HepG2 (cell line): Measurements from ENCODE around the gene ZNF687. TPM values are rescaled to one million over a fixed set of nuclear protein-coding genes. Genes with fewer than 3 reads are reported as not detected.

Experiments
- ATAC-seq: fragments of 200-7000 bp; cut with Tn5 transposase; 3 replicates; pipeline ENCODE4 v1.9.1; 2020; ENCODE audit warnings: mild to moderate bottlenecking, moderate library complexity
- BruUV-seq: library from RNA; stranded (reverse); fragments of 400-500 nt; replicated peaks from 2 replicates; lab custom pipeline; 2021; lab: Mats Ljungman, UMichigan
- CTCF ChIA-PET: fragments of 300-600 bp; formaldehyde crosslinking; extraction: SDS; loops from one replicate; lab custom pipeline; 2021; ENCODE audit warnings: low total read pairs, inconsistent platforms, low intra/inter-chr PET ratio; lab: Yijun Ruan, JAX
- POLR2A ChIA-PET: fragments of 350-600 bp; sonication (Branson Sonifier 250); formaldehyde crosslinking; loops from one replicate; lab custom pipeline; 2020; ENCODE audit warnings: antibody characterized with exemption, inconsistent platforms; lab: Yijun Ruan, JAX
- DNase-seq: peaks from one replicate; pipeline ENCODE4 v3.0.0-alpha.2; 2015; ENCODE audit warnings: low spot score
- FAIRE-seq: peaks from 3 replicates; lab custom pipeline; 2011; peaks lifted over from hg19 to GRCh38; lab: Jason Lieb, UNC
- H2AFZ ChIP-seq: one replicate; pipeline ENCODE4 v1.6.1; 2011; ENCODE audit warnings: low read length, inconsistent platforms
- H3K27ac ChIP-seq: fragments of 300-600 bp; 3 replicates; pipeline ENCODE4 v1.8.0; 2011; ENCODE audit warnings: mixed run types, mild to moderate bottlenecking, mixed read lengths, low read length, inconsistent platforms; ENCODE audit not compliant: insufficient read depth; ENCODE audit errors: extremely low read length
- H3K27me3 ChIP-seq, 2 experiments: fragments of 200-600 bp in 1 of 2; 2 replicates in 1 of 2; 3 replicates in 1 of 2; pipeline versions ENCODE4 v1.6.0 to v1.8.0; 2011; ENCODE audit warnings: low read length in 2 of 2, mild to moderate bottlenecking in 2 of 2, moderate library complexity in 2 of 2, inconsistent platforms in 1 of 2; ENCODE audit not compliant: insufficient read depth in 2 of 2, control insufficient read depth in 1 of 2
- H3K36me3 ChIP-seq, 2 experiments: fragments of 200-600 bp in 1 of 2; replicated peaks in 1 of 2; 2 replicates in 1 of 2; 3 replicates in 1 of 2; pipeline versions ENCODE4 v1.5.1 to v1.8.0; 2011; ENCODE audit warnings: low read length in 2 of 2, inconsistent platforms in 1 of 2; ENCODE audit not compliant: insufficient read depth in 2 of 2, control insufficient read depth in 1 of 2
- H3K4me1 ChIP-seq: 2 replicates; pipeline ENCODE4 v1.5.1; 2012; ENCODE audit warnings: low read length, inconsistent platforms; ENCODE audit not compliant: insufficient read depth
- H3K4me2 ChIP-seq: 2 replicates; pipeline ENCODE4 v1.6.0; 2011; ENCODE audit warnings: low read depth, low read length, inconsistent platforms
- H3K4me3 ChIP-seq, 3 experiments: fragments of 200-600 bp in 1 of 3; sonication (generic), shearing (Covaris generic) in 1 of 3; replicated peaks in 1 of 3; 2 replicates each; pipeline ENCODE4 v1.5.1; 2011 to 2016; ENCODE audit warnings: low read length in 3 of 3, inconsistent platforms in 2 of 3, low read depth in 2 of 3, mild to moderate bottlenecking in 2 of 3, control low read depth in 1 of 3, mixed read lengths in 1 of 3; ENCODE audit not compliant: insufficient read depth in 1 of 3
- H3K79me2 ChIP-seq: one replicate; pipeline ENCODE4 v1.6.1; 2011; ENCODE audit warnings: low read length, inconsistent platforms; ENCODE audit not compliant: insufficient read depth
- H3K9ac ChIP-seq: 2 replicates; pipeline ENCODE4 v1.6.0; 2011; ENCODE audit warnings: mild to moderate bottlenecking, low read depth, low read length, inconsistent platforms; ENCODE audit not compliant: insufficient read depth
- H3K9me3 ChIP-seq: 2 replicates; pipeline ENCODE4 v1.5.1; 2012; ENCODE audit warnings: mild to moderate bottlenecking, low read length
- H4K20me1 ChIP-seq: 2 replicates; pipeline ENCODE4 v1.6.0; 2011; ENCODE audit warnings: inconsistent platforms, mild to moderate bottlenecking, low read length, moderate library complexity; ENCODE audit not compliant: insufficient read depth
- MLLT10 ChIP-seq: sonication (generic); formaldehyde crosslinking; IDR thresholded peaks from 2 replicates; pipeline ENCODE4 v1.4.0; 2020; ENCODE audit warnings: missing genetic modification reagents
- SRY ChIP-seq: sonication (generic); formaldehyde crosslinking; IDR thresholded peaks from 2 replicates; pipeline ENCODE4 v1.8.0; 2022; ENCODE audit warnings: mild to moderate bottlenecking, missing genetic modification reagents
- WGBS: methylation state at CpG from one replicate; pipeline ENCODE4 v1.1.6; 2017; ENCODE audit warnings: low lambda C conversion rate; 5-methylcytosine and 5-hydroxymethylcytosine counted together
- in situ Hi-C: cut with HindIII; loops from 2 replicates; pipeline ENCODE4 v1.10.0; 2017; ENCODE audit warnings: low pct_unique_long_range_greater_than_20kb; ENCODE audit not compliant: extremely low pct_ligation_motif_present
- intact Hi-C: fragments of 100-400 bp; cut with micrococcal nuclease; formaldehyde crosslinking; loops from one replicate; pipeline ENCODE4 v1.10.0; 2022; ENCODE audit not compliant: unreplicated experiment
- polyA plus RNA-seq, 8 experiments: library from polyadenylated mRNA; depleted of rRNA in 3 of 8; stranded (reverse) in 7 of 8; unstranded in 1 of 8; fragments of >200 nt; fragmentation: Illumina TruSeq in 4 of 8; extraction: Trizol in 4 of 8; gene quantifications; 2 replicates each; pipeline versions ENCODE4 v1.2.1 to v1.2.3, GENCODE V29; 2011 to 2016; ENCODE audit warnings: low read depth in 4 of 8, missing spikeins in 1 of 8, mixed read lengths in 1 of 8; ENCODE audit not compliant: insufficient read depth in 1 of 8
- total RNA-seq, 5 experiments: library from RNA; depleted of rRNA; stranded (reverse); fragments of >200 nt; fragmentation: Illumina TruSeq; extraction: Trizol; gene quantifications; 2 replicates each; pipeline ENCODE4 v1.2.3, GENCODE V29; 2016; ENCODE audit warnings: low read depth in 1 of 5
- TF ChIP-seq, protein P1 (sequence below): sonication (generic); formaldehyde crosslinking; IDR thresholded peaks from 2 replicates; pipeline ENCODE4 v1.4.0; 2020; ENCODE audit warnings: missing genetic modification reagents, borderline replicate concordance
- TF ChIP-seq, protein P2 (sequence below): sonication (generic); formaldehyde crosslinking; IDR thresholded peaks from 2 replicates; pipeline ENCODE4 v1.8.0; 2022; ENCODE audit warnings: low read depth, missing genetic modification reagents

The ZNF687 gene
- total and polyA plus RNA-seq, 2 of the 13 experiments (the other 11 are each of a cell fraction or from before 2014, with no cell fraction given) = 14.1 to 16.5 TPM

GRCh38 chr1:151315565-151316235 is 33.6 kb downstream of the ZNF687 start:
- POLR2A ChIA-PET = no interaction called here
- in situ Hi-C loops = no loop called here
- BruUV-seq = TSS peak; percentile 38

More at GRCh38 chr1:151315565-151316235, 33.6 kb downstream of the ZNF687 start:
- Histone ChIP-seq H3K4me2 (no peak overlapping the region), H3K4me3 (no peak overlapping the region), H3K9me3 (no peaks in the 10 kb centered on the region), H3K9ac (no peak overlapping the region), H3K79me2 (no peaks in the 10 kb centered on the region), H2AFZ (no peak overlapping the region), H4K20me1 (no peaks in the 10 kb centered on the region), H3K27ac (no peak overlapping the region), H3K4me1 (peaks cover 17% of the 10 kb centered on the region), H3K36me3 (peaks cover 7 to 50% of the 10 kb centered on the region in 2 experiments), H3K27me3 (no peaks in the 10 kb centered on the region)
- 95% methylated on average over 17 of the region's 17 CpGs for WGBS
- FAIRE-seq (no peak), ATAC-seq (no peak), DNase-seq (no peak)
- intact Hi-C loops = no loop called here
- CTCF ChIA-PET = no interaction called here
- TF ChIP-seq MLLT10 (CRISPR knock-in tag) (no peak), SRY (CRISPR knock-in tag) (no peak)
- TF ChIP-seq, protein P1, sequence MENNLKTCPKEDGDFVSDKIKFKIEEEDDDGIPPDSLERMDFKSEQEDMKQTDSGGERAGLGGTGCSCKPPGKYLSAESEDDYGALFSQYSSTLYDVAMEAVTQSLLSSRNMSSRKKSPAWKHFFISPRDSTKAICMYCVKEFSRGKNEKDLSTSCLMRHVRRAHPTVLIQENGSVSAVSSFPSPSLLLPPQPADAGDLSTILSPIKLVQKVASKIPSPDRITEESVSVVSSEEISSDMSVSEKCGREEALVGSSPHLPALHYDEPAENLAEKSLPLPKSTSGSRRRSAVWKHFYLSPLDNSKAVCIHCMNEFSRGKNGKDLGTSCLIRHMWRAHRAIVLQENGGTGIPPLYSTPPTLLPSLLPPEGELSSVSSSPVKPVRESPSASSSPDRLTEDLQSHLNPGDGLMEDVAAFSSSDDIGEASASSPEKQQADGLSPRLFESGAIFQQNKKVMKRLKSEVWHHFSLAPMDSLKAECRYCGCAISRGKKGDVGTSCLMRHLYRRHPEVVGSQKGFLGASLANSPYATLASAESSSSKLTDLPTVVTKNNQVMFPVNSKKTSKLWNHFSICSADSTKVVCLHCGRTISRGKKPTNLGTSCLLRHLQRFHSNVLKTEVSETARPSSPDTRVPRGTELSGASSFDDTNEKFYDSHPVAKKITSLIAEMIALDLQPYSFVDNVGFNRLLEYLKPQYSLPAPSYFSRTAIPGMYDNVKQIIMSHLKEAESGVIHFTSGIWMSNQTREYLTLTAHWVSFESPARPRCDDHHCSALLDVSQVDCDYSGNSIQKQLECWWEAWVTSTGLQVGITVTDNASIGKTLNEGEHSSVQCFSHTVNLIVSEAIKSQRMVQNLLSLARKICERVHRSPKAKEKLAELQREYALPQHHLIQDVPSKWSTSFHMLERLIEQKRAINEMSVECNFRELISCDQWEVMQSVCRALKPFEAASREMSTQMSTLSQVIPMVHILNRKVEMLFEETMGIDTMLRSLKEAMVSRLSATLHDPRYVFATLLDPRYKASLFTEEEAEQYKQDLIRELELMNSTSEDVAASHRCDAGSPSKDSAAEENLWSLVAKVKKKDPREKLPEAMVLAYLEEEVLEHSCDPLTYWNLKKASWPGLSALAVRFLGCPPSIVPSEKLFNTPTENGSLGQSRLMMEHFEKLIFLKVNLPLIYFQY (CRISPR knock-in tag) = no peak
- TF ChIP-seq, protein P2, sequence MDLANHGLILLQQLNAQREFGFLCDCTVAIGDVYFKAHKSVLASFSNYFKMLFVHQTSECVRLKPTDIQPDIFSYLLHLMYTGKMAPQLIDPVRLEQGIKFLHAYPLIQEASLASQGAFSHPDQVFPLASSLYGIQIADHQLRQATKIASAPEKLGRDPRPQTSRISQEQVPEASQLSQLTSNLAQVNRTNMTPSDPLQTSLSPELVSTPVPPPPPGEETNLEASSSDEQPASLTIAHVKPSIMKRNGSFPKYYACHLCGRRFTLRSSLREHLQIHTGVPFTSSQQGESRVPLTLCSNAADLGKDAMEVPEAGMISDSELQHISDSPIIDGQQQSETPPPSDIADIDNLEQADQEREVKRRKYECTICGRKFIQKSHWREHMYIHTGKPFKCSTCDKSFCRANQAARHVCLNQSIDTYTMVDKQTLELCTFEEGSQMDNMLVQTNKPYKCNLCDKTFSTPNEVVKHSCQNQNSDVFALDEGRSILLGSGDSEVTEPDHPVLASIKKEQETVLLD (CRISPR knock-in tag) = no peak
